Gastrocnemius medialis (tissue), 4 donors: ENCODE measurements around the gene B4GALT7.

Experiments
- CTCF ChIP-seq, 5 experiments: fragments of 450-650 bp in 3 of 5; fragments of 200-600 bp in 2 of 5; sonication (generic) in 2 of 5; IDR thresholded peaks in 4 of 5; conservative IDR thresholded peaks in 1 of 5; 1 replicate in 4 of 5; 2 replicates in 1 of 5; pipeline ENCODE4 v1.5.1; 2016 to 2019; ENCODE audit warnings: antibody characterized with exemption in 5 of 5, mild to moderate bottlenecking in 3 of 5, moderate library complexity in 3 of 5
- POLR2A ChIP-seq, 2 donors: fragments of 450-650 bp; IDR thresholded peaks; one replicate each; pipeline ENCODE4 v1.6.1; 2017; ENCODE audit warnings: antibody characterized with exemption in 2 of 2, mild to moderate bottlenecking in 2 of 2, moderate library complexity in 2 of 2

- no peak for TF ChIP-seq CTCF (IDR thresholded peaks at IDR 0.05 in 4 of 5, conservative IDR thresholded peaks at IDR 0.05 in 1 of 5)
- TF ChIP-seq POLR2A (IDR thresholded peaks at IDR 0.05): no peak
Observed at GRCh38 chr5:177595991-177596774, 3.7 kb upstream of the B4GALT7 start.
